MCF 10A (cell line): ENCODE results near the gene ARSA. TPM values are rescaled to one million over a fixed set of nuclear protein-coding genes. Genes with fewer than 3 reads are reported as not detected.

Experiments used
- BruUV-seq: library from RNA; stranded (reverse); fragments of 400-500 nt; replicated peaks from 2 replicates; lab custom pipeline; 2021; lab: Mats Ljungman, UMichigan
- CTCF ChIA-PET: fragments of 300-600 bp; sonication (Branson Sonifier 250); formaldehyde crosslinking; extraction: SDS; loops from one replicate; lab custom pipeline; 2021; ENCODE audit warnings: antibody characterized with exemption, inconsistent platforms; lab: Yijun Ruan, JAX
- POLR2A ChIA-PET: fragments of 300-600, 350-650 bp; sonication (Branson Sonifier 250); formaldehyde crosslinking; extraction: SDS; loops from one replicate; lab custom pipeline; 2020; ENCODE audit warnings: antibody characterized with exemption, inconsistent platforms; lab: Yijun Ruan, JAX
- DNase-seq: peaks from one replicate; pipeline ENCODE4 v3.0.0-alpha.2; 2018; ENCODE audit not compliant: unreplicated experiment
- H3K27ac Mint-ChIP-seq: one replicate; pipeline ENCODE4 v1.8.0; 2022; ENCODE audit warnings: mild to moderate bottlenecking, low read depth, mixed read lengths; ENCODE audit not compliant: unreplicated experiment
- H3K27me3 Mint-ChIP-seq: one replicate; pipeline ENCODE4 v1.8.0; 2022; ENCODE audit warnings: mixed read lengths; ENCODE audit not compliant: insufficient read depth, unreplicated experiment
- H3K36me3 Mint-ChIP-seq: one replicate; pipeline ENCODE4 v1.8.0; 2022; ENCODE audit warnings: mild to moderate bottlenecking, moderate library complexity, mixed read lengths; ENCODE audit not compliant: insufficient read depth, unreplicated experiment
- H3K4me1 Mint-ChIP-seq: one replicate; pipeline ENCODE4 v1.8.0; 2022; ENCODE audit warnings: mixed read lengths; ENCODE audit not compliant: insufficient read depth, unreplicated experiment
- H3K4me3 Mint-ChIP-seq: one replicate; pipeline ENCODE4 v1.8.0; 2022; ENCODE audit warnings: mild to moderate bottlenecking, moderate library complexity, mixed read lengths; ENCODE audit not compliant: unreplicated experiment
- H3K9me3 Mint-ChIP-seq: one replicate; pipeline ENCODE4 v1.8.0; 2022; ENCODE audit warnings: mixed read lengths; ENCODE audit not compliant: unreplicated experiment
- intact Hi-C: fragments of 100-400 bp; cut with micrococcal nuclease; formaldehyde crosslinking; loops from 2 replicates; pipeline ENCODE4 v1.14.1; 2022
- total RNA-seq: library from RNA; stranded (reverse); gene quantifications from 2 replicates; pipeline ENCODE4 v1.2.3, GENCODE V29; 2022
- TF ChIP-seq, protein P1 (sequence below): fragments of 200-600 bp; IDR thresholded peaks from one replicate; pipeline ENCODE4 v1.8.0; 2022; ENCODE audit warnings: antibody characterized with exemption, mild to moderate bottlenecking; ENCODE audit not compliant: unreplicated experiment

ARSA gene
- total RNA-seq, 1 experiment from 2014 or later: 22.0 TPM

DNA sequence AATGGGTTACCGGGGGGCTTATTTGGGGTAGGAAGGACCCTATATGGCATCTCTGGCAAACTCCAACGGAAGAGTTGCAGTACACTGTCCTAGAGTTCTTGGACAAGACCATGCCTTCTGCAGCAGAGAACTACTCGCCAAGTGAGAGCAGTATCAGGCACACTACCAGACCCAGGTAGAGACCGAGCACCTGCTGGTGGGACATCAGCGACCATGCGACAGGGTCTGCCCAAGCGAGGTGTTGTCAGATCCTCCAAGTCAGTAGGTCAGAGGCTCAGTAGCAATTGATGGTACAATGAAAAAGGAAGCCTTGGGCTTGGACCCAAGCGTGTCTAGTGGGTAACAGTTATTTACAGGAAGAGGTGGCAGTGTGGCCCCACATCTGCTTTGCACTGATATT lies 42.2 kb downstream of the ARSA start:
- intact Hi-C loops: no loop called here
- H3K4me1 Mint-ChIP-seq: no peaks in the 10 kb centered on the region
- no peak overlapping the region for H3K27ac Mint-ChIP-seq
- no TSS peak for BruUV-seq
- CTCF ChIA-PET: interaction anchor here (2.2 kb wide), 1 partner anchor 35 kb away, joined by 9 read pairs; no protein-coding TSS in a partner anchor
- peaks cover 8% of the 10 kb centered on the region for H3K27me3 Mint-ChIP-seq
- no peak overlapping the region for H3K4me3 Mint-ChIP-seq
- H3K36me3 Mint-ChIP-seq: no peaks in the 10 kb centered on the region
- no peak for DNase-seq
- POLR2A ChIA-PET: interaction anchor here (1.3 to 4.7 kb wide), 2 partner anchors 23 to 61 kb away, joined by 3 to 38 read pairs; partner anchors contain the start of gene SCO2
- H3K9me3 Mint-ChIP-seq: peaks cover 3% of the 10 kb centered on the region
- TF ChIP-seq, protein P1, sequence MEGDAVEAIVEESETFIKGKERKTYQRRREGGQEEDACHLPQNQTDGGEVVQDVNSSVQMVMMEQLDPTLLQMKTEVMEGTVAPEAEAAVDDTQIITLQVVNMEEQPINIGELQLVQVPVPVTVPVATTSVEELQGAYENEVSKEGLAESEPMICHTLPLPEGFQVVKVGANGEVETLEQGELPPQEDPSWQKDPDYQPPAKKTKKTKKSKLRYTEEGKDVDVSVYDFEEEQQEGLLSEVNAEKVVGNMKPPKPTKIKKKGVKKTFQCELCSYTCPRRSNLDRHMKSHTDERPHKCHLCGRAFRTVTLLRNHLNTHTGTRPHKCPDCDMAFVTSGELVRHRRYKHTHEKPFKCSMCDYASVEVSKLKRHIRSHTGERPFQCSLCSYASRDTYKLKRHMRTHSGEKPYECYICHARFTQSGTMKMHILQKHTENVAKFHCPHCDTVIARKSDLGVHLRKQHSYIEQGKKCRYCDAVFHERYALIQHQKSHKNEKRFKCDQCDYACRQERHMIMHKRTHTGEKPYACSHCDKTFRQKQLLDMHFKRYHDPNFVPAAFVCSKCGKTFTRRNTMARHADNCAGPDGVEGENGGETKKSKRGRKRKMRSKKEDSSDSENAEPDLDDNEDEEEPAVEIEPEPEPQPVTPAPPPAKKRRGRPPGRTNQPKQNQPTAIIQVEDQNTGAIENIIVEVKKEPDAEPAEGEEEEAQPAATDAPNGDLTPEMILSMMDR: no peak

- CTCF ChIA-PET: interaction anchor here (0.6 to 2.2 kb wide), 2 partner anchors 15 to 36 kb away, joined by 7 to 9 read pairs; no protein-coding TSS in a partner anchor
- H3K36me3 Mint-ChIP-seq: no peaks in the 10 kb centered on the region
Measured at GRCh38 chr22:50585238-50585637, 42.7 kb downstream of the ARSA start.

DNA sequence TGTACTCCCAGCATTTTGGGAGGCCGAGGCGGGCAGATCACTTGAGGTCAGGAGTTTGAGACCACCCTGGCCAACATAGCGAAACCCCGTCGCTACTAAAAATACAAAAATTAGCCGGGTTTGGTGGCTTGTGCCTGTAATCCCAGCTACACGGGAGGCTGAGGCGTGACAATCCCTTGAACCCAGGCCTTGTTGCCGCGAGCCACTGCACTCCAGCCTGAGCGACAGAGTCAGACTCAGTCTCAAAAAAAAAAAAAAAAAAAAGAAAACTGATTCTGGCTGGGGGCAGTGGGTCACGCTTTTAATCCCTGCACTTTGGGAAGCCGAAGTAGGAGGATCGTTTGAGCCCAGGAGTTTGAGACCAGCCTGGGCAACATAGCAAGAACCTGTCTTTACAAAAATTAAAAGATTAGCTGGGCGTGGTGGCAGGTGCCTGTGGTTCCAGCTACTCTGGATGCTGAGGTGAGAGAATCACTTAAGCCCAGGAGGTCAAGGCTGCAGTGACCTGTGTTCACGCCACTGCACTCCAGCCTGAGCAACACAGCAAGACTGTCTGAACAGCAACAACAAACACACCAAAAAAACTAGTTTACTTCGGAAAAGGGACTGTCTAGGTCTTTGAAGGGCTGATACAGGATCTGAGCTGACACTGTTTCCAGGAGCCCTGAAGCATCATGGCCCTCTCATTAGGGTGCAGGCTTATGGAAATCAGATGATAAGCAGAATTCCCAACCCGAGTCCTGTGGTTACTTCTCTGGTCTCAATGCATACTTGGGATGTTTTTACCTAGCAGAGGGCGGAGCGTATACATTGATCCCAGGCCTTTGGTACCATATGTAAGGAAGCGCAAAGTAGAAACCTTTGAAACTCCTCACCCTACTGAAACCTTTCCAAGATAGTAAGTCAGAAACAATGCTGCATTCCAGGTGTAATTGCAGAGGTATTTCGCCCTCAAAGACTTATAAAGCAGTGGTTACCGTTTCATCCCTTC lies 43.6 kb downstream of the ARSA start:
- BruUV-seq: no TSS peak
- Mint-ChIP-seq H3K27me3 (no peaks in the 10 kb centered on the region), H3K36me3 (peaks cover 4% of the 10 kb centered on the region), H3K27ac (no peak overlapping the region), H3K4me1 (no peaks in the 10 kb centered on the region), H3K9me3 (no peaks in the 10 kb centered on the region), H3K4me3 (peak overlapping the region; percentile 94)
- intact Hi-C loops: loop anchor here (5.0 kb wide), 1 partner anchor 57 kb away; the partner anchor contains the start of gene SCO2
- TF ChIP-seq, protein P1: no peak
- ChIA-PET CTCF (interaction anchor here (0.6 to 2.2 kb wide), 4 partner anchors 14 to 53 kb away, joined by 3 to 9 read pairs (median 5); no protein-coding TSS in a partner anchor), POLR2A (interaction anchor here (1.3 to 4.8 kb wide), 5 partner anchors 20 to 59 kb away, joined by 3 to 51 read pairs (median 38); partner anchors contain the start of genes SCO2 and SYCE3)
- DNase-seq: no peak

More at GRCh38 chr22:50585238-50585637, 42.7 kb downstream of the ARSA start:
- no peaks in the 10 kb centered on the region for H3K9me3 Mint-ChIP-seq
- intact Hi-C loops: no loop called here
- no peaks in the 10 kb centered on the region for H3K4me1 Mint-ChIP-seq
- TF ChIP-seq, protein P1: no peak
- BruUV-seq: no TSS peak
- POLR2A ChIA-PET: interaction anchor here (1.3 to 4.7 kb wide), 3 partner anchors 21 to 60 kb away, joined by 3 to 38 read pairs (median 38); partner anchors contain the start of genes SCO2 and SYCE3
- no peak overlapping the region for H3K4me3 Mint-ChIP-seq
- peaks cover 3% of the 10 kb centered on the region for H3K27me3 Mint-ChIP-seq
- no peak overlapping the region for H3K27ac Mint-ChIP-seq
- DNase-seq: no peak
